ENCODE results near the gene SLC8A3. TPM values are rescaled to one million over a fixed set of nuclear protein-coding genes. Genes with fewer than 3 reads are reported as not detected.

Gene SLC8A3
- total RNA-seq, 1 experiment from 2014 or later: 0.13 TPM

DNA sequence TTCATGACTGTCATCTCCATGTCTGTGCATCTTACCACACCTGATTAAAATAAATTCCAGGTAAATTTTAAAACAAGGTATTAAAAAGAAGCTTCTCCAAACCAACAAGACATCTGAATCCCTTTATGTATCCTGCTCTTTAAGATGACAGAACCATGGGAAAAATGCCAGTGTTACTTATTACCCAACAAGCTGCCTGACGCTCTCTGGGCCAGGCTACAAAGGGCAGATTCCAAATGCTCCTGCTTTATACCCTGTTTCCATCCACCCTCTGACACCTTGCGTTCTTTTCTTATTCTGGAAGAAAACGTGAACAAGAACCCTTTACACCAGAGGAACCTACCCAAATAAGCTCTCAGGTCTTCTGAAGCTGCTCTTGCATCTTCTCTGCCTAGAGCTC, 70.7 kb downstream of the SLC8A3 start:
- H3K79me1 ChIP-seq (ENCODE audit: insufficient read depth, low read depth, low read length, poor library complexity, severe bottlenecking): no peaks in the 10 kb centered on the region
- peaks cover 8% of the 10 kb centered on the region for H3K4me1 ChIP-seq (ENCODE audit: insufficient read depth, low read length)
- no peak overlapping the region for H2BK12ac ChIP-seq (ENCODE audit: insufficient read length, low read depth, low read length)
- no peak overlapping the region for H3K27ac ChIP-seq (ENCODE audit: insufficient read length, low read depth, low read length)
- no peaks in the 10 kb centered on the region for H3K23me2 ChIP-seq (ENCODE audit: insufficient read length, low read depth, low read length, poor library complexity, severe bottlenecking)
- no peak overlapping the region for H2BK5ac ChIP-seq (ENCODE audit: insufficient read length, low read length)
- no peak overlapping the region for H3K4me3 Mint-ChIP-seq
- H3K56ac ChIP-seq (ENCODE audit: insufficient read length, low read depth, low read length): no peak overlapping the region
- H3K9me3 ChIP-seq (ENCODE audit: control insufficient read depth, low read depth, low read length): no peaks in the 10 kb centered on the region
- H3K18ac ChIP-seq (ENCODE audit: insufficient read length, low read depth, low read length): no peak overlapping the region
- H3K27me3 ChIP-seq (ENCODE audit: insufficient read depth, low read length): no peaks in the 10 kb centered on the region
- H4K8ac ChIP-seq (replicated peaks; ENCODE audit: insufficient read length, low read depth, low read length): no peak overlapping the region
- no peaks in the 10 kb centered on the region; a peak in 1 of 5 replicates for H3K9me3 Mint-ChIP-seq
- no peak overlapping the region for H2BK15ac ChIP-seq (ENCODE audit: low read depth, low read length)
- H3K14ac ChIP-seq (ENCODE audit: insufficient read depth, low read length): no peak overlapping the region
- H3K36me3 Mint-ChIP-seq (ENCODE audit: insufficient read depth in 1 of 3, low read depth in 3 of 3): no peaks in the 10 kb centered on the region; a peak in 1 of 7 replicates
- no peaks in the 10 kb centered on the region for H3K79me2 ChIP-seq (ENCODE audit: insufficient read depth, low read length)
- no peaks in the 10 kb centered on the region for H4K20me1 ChIP-seq (ENCODE audit: control insufficient read depth, insufficient read depth, insufficient read length)
- no peak overlapping the region for H3K23ac ChIP-seq (ENCODE audit: insufficient read length, low read depth, low read length)
- no CpG with 5 or more reads among the region's 3 CpGs for WGBS (ENCODE audit: extremely low coverage, insufficient read length, low lambda C conversion rate)
- H4K5ac ChIP-seq (ENCODE audit: insufficient read length, low read depth, low read length): no peak overlapping the region
- H3K4me1 Mint-ChIP-seq: peaks cover 41 to 44% of the 10 kb centered on the region in 2 experiments
- TF ChIP-seq, protein P1, sequence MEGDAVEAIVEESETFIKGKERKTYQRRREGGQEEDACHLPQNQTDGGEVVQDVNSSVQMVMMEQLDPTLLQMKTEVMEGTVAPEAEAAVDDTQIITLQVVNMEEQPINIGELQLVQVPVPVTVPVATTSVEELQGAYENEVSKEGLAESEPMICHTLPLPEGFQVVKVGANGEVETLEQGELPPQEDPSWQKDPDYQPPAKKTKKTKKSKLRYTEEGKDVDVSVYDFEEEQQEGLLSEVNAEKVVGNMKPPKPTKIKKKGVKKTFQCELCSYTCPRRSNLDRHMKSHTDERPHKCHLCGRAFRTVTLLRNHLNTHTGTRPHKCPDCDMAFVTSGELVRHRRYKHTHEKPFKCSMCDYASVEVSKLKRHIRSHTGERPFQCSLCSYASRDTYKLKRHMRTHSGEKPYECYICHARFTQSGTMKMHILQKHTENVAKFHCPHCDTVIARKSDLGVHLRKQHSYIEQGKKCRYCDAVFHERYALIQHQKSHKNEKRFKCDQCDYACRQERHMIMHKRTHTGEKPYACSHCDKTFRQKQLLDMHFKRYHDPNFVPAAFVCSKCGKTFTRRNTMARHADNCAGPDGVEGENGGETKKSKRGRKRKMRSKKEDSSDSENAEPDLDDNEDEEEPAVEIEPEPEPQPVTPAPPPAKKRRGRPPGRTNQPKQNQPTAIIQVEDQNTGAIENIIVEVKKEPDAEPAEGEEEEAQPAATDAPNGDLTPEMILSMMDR (conservative IDR thresholded peaks at IDR 0.05): no peak
- no peak overlapping the region for H3K4ac ChIP-seq (ENCODE audit: low read depth, low read length)
- H3K27me3 Mint-ChIP-seq (ENCODE audit: low read depth): peaks cover 4% of the 10 kb centered on the region; the same call in 1 of the 2 replicates
- H4K91ac ChIP-seq (ENCODE audit: insufficient read length, low read depth, low read length): no peak overlapping the region
- H3K4me2 ChIP-seq (ENCODE audit: insufficient read depth, insufficient read length, low read length): no peak overlapping the region
- H3K27ac Mint-ChIP-seq: no peak overlapping the region
- no peak overlapping the region for H2AFZ ChIP-seq (ENCODE audit: low read length)
- H3K9ac ChIP-seq (ENCODE audit: extremely low read depth, insufficient read length, low read length): no peak overlapping the region
- H2AK5ac ChIP-seq (ENCODE audit: insufficient read length, low read length): no peak overlapping the region
- no peak overlapping the region for H2BK20ac ChIP-seq (ENCODE audit: low read depth, low read length, poor library complexity, severe bottlenecking)
- no peak overlapping the region for H3T11ph ChIP-seq (ENCODE audit: low read length)
- no peak overlapping the region for H2BK120ac ChIP-seq (ENCODE audit: low read depth, low read length, poor library complexity, severe bottlenecking)
- no peak for DNase-seq

Data from H9 (cell line).